DMS53 treated with DMSO at 0.1 percent for 48 hours (cell line): ENCODE measurements around the gene DPP9.
"Not testable (repeated sequence)": the region's sequence is repeated elsewhere in the genome, so short reads cannot be mapped to it uniquely, and the experiment has no call there.

Experiments used
- DNase-seq: peaks from one replicate; lab custom pipeline; 2025; ENCODE audit not compliant: unreplicated experiment; lab: John Stamatoyannopoulos, UW

DPP9 gene

DNA sequence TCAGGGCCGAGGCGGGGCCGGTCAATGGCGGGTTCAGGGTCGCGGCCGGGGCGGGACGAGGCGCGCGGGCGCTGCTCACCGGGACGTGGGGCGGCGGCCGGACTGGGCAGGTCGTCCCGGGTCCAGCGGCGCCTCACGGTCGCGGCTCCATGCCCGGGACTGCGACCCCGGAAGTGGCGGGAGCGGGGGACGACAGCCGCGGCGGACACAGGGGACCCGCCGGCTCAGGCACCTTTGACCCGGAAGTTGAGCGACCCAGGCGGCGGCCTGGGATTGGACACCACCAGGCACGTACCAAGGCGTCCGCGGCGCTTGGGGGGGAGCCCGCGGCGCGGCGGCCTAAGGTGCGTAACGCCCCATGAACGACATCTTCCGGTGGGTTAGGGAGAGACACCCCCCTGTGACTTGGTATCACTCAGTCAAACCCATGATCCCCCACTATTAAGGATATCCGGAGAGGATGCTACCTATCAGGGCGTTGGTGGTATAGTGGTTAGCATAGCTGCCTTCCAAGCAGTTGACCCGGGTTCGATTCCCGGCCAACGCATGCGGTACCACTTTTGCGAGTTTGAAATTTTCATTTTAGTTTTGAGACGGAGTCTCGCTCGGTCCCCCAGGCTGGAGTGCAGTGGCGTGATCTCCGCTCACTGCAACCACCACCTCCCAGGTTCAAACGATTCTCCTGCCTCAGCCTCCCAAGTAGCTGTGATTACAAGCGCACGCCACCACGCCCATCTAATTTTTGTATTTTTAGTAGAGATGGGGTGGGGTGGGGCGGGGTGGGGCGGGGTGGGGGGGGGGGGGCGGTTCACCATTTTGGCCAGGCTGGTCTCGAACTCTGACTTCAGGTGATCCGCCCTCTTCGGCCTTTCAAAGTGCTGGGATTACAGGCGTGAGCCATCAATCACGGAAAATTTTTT lies at the start of gene DPP9:
Gene DPP9 (minus strand): TSS at position 248 of the 920 bp plus-strand sequence. CDS start 3,936 bp downstream, outside the sequence.
- DNase-seq = peak; percentile 79

DNA sequence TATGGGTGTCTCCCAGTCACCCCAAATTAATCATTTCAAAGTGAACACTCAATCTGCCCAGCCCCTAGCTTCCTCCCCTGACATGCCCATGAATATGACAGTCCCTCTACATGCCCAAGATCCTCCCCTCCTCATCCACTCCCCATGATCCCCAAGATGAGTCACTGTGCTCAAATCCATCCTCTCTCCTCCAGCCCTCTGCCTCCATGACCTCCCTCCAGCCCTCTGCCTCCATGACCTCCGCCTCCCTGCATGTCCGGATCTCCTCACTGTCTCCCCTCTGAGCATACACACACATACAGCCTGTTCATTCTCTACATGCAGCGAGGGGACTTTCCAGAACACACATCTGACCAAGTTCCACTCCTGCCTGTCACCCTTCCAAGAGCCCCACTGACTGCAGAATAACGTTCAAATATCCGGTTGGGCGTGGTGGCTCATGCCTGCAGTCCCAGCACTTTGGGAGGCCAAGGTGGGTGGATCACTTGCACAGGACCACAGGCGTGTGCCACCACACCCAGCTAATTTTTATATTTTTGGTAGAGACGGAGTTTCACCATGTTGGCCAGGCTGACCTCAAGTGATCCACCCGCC lies 49.5 kb upstream of the DPP9 start:
- no peak for DNase-seq

GRCh38 chr19:4772566-4772965 lies 48.9 kb upstream of the DPP9 start:
- DNase-seq = no peak

DNA sequence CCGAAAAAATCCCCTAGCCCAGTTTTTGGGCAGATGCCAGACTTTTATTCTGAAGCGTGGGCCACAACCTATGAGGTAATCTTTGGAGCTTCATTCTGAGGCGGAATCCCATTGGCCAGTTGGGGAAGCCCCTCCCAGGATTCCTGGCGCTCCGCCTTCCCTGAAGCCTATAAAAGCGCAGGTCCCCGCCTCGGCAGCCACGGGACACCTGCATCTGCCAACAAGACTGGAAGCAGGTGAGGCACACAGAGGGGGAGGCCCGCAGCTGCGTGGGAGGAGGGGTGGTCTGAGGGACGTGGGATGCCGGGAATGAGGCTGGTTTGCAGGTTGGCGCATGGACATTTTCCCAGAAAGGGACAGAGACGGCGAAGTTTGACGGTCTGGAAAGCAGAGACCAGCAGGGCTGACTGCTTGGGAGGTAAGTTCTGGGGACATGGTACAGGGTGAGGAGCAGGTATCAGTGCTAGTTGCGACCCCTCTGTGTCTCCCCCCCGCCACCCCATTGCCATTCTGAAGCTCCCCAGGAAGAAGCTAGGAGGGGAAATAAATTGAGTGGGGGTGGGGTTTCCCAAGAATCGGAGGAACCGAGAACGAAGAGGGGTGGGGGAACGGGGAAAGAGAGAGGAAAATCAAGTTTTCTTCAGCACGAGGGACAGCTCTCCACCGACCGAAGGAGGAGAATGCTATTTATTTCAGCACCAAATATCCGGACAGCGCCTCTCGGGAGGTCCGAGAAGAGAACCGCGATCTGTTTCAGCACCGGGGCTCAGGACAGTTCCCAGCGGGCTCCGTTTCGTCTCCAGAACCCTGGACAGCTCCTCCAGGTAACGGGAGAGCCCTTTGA lies 45.5 kb upstream of the DPP9 start:
- peak; percentile 12 for DNase-seq

DNA sequence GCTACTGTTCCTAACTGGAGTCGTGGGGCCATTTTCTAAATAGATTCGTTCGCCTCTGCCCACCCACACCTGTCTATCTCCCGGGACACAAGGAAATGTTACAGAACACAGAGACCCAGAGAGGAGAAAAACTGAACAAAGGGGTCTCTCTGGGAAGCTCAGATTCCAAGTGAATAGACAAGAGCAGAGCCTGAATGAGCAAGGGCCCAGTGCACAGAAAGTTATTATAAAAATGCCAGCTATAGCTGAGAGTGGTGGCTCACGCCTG lies 40.7 kb upstream of the DPP9 start:
- no peak for DNase-seq

DNA sequence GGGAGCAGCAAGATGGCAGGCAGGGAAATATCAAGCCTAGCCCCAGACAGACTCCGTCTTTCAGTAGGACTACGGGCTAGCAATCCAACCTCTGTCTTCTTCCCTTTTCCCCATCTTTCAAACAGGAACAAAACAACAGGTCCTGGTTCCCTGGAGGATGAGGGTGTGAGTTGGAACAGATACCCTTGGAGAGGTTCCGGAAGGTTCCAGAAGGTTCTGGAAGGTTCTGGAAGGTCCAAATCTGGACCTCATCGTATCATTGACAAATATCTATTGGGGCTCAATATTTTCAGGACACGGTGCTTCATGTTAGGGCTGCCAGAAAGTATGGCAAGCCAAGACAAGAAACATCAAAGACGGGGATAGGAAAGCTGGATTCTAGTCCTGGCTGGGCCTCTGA lies 39.4 kb upstream of the DPP9 start:
- DNase-seq = no peak

GRCh38 chr19:4760285-4760650 lies 36.6 kb upstream of the DPP9 start:
- no peak for DNase-seq

- peak; percentile 72 for DNase-seq
Measured at GRCh38 chr19:4759388-4760284, 36.0 kb upstream of the DPP9 start.

- DNase-seq = no peak
Measured at GRCh38 chr19:4758659-4759058, 35.0 kb upstream of the DPP9 start.

DNA sequence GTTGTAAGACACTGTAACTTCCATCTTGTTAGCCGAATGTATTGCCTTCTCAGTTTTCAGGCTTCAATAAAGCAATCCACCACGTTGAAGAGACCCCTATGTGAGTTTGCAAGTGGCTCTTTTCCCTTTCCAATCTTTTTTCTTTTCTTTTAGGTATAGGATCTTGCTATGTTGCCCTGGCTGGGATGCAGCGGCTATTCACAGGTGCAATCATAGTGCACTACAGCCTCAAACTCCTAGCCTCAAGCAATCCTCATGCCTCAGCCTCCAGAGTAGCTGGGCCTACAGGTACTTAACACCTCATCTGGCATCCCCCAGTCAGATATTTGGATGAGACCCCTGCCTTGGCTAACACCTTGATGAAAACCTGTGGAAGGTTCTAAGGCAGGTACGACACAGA lies 34.4 kb upstream of the DPP9 start:
- no peak for DNase-seq

DNA sequence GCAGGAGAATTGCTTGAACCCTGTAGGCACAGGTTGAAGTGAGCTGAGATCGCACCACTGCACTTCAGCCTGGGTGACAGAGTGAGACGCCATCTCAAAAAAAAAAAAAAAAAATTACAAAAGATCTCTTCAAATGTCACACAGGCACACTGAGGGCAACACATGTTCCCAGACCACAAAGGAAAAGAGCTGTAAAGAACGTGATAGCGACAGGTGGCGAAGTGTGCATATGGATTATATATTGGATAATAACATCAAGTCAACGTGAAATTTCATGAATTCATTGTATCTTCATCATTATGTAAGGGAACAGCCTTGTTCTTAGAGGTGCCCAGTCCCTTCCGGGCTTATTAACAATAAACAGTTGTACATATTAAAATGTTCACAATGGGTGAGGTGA lies 31.8 kb upstream of the DPP9 start:
- DNase-seq = no peak

GRCh38 chr19:4754248-4754647 lies 30.6 kb upstream of the DPP9 start:
- no peak for DNase-seq

GRCh38 chr19:4749870-4750590 lies 26.4 kb upstream of the DPP9 start:
- DNase-seq = no peak

- DNase-seq = no peak
Measured at GRCh38 chr19:4748589-4748988, 24.9 kb upstream of the DPP9 start.

DNA sequence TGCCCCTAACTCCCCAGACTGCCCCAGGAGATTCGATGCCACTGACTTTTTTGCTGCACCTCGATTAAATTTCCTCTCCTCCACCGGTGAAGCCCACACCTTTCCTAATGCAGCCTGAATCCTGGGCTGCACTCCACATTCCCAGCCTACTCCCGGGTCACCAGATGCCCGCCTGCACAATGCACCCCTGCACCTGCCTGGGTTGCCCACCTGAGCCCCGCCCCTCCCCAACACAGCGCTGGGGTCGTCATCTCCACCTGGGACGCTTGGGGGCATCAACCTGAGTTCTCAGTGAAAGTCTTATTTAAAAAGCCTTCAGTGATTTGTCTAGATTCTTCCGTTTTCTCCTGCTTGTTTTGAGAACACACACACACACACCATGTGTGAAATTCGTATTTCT lies 24.5 kb upstream of the DPP9 start:
- no peak for DNase-seq

GRCh38 chr19:4745986-4746385 lies 22.3 kb upstream of the DPP9 start:
- no peak for DNase-seq

DNA sequence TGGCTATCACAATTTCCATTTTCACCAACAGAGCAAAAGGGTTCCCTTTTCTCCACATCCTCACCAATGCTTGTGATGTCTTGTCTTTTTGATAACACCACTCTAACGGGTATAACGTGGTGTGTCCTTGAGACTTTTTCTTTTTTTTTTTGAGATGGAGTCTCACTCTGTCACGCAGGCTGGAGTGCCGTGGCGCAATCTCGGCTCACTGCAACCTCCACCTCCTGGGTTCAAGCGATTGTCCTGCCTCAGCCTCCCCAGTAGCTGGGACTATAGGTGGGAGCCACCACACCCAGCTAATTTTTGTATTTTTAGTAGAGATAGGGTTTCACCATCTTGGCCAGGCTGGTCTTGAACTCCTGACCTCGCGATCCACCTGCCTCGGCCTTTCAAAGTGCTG lies 21.5 kb upstream of the DPP9 start:
- not testable (repeated sequence) for DNase-seq

GRCh38 chr19:4744451-4745174 lies 21.0 kb upstream of the DPP9 start:
- peak; percentile 2 for DNase-seq
